ENCODE data around the gene TNNC1. TPM values are rescaled to one million over a fixed set of nuclear protein-coding genes. Genes with fewer than 3 reads are reported as not detected.
A peak's percentile ranks its signal among the peaks of the same experiment; 100 is the strongest.

TNNC1 gene
- total and polyA plus RNA-seq, 9 of the 15 experiments (the other 6 are each of a cell fraction or from before 2014, with no cell fraction given): 0.08 to 0.85 (median 0.42) TPM; not detected in 4

DNA sequence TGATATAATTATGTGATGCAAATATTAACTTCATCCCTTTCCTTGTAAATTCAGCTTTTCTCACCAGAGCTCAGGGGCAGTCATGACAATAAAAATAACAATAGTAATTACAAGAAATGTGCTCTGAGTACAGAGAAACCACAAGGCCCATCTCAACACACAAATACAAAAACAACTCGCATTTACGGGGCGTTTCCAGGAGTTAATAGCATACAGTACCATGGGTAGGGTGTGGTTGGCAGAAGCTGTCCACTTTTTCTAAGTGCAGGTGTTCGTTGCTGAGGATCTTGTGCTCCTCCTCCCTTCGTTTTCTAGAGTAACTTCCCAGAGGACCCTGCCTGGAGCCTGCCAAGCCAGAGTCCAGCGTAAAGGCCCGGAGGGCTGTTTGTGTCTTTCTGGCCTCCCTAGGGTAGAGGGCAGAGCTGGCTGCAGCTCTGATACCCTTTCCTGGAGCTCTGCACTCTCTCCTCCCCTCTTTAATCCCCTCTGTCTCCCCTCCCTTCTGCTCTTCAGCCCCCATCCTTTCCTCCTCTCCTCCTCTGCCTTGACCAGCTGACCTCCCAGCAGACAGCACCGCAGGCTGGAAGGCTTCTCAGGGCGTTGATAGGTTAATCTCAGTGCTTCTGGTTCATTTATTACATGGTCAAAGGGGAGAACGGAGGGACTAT lies 20.4 kb downstream of the TNNC1 start:
- Histone ChIP-seq H3K79me2 (ENCODE audit: control insufficient read depth, insufficient read depth, low read length) (no peaks in the 10 kb centered on the region), H3K27me3 (ENCODE audit: control insufficient read depth in 2 of 2, insufficient read depth in 2 of 2, low read length in 2 of 2) (no peaks in the 10 kb centered on the region; a peak in 1 of 5 replicates), H3K9me3 (replicated peaks; ENCODE audit: control insufficient read depth, insufficient read depth, low read depth, low read length) (no peaks in the 10 kb centered on the region), H3K36me3 (ENCODE audit: control insufficient read depth, insufficient read depth, low read length) (no peaks in the 10 kb centered on the region), H3K9ac (ENCODE audit: insufficient read depth in 1 of 2, low read depth in 2 of 2, low read length in 2 of 2) (no peak overlapping the region; a peak in 1 of 4 replicates), H3K4me3 (no peak overlapping the region), H3K27ac (ENCODE audit: extremely low read depth, low read depth, low read length) (no peak overlapping the region), H4K20me1 (replicated peaks; ENCODE audit: control insufficient read depth, insufficient read depth, low read length) (no peaks in the 10 kb centered on the region; the same call in 1 of the 2 replicates), H3K4me1 (replicated peaks in 1 of 2; ENCODE audit: control insufficient read depth in 2 of 2, insufficient read depth in 2 of 2, low read length in 2 of 2) (peaks cover 0 to 17% of the 10 kb centered on the region in 2 experiments; a peak in 4 of 5 replicates), H3K4me2 (ENCODE audit: insufficient read depth, low read length) (no peak overlapping the region), H3K9me1 (ENCODE audit: control insufficient read depth, insufficient read depth, low read length) (no peaks in the 10 kb centered on the region), H2AFZ (ENCODE audit: low read depth, low read length) (no peak overlapping the region)
- in situ Hi-C loops (cut with MboI): no loop called here
- no peak for TF ChIP-seq MCM5 (IDR thresholded peaks at IDR 0.05; ENCODE audit: low read depth)
- no peak for TF ChIP-seq MEF2A (IDR thresholded peaks at IDR 0.05; ENCODE audit: control insufficient read depth, low read depth, low read length)
- no peak for TF ChIP-seq ZNF668 (CRISPR knock-in tag; IDR thresholded peaks at IDR 0.05)
- TF ChIP-seq IRF2 (CRISPR knock-in tag; IDR thresholded peaks at IDR 0.05): no peak
- TF ChIP-seq NR1H2 (CRISPR knock-in tag; IDR thresholded peaks at IDR 0.05): no peak
- no peak for TF ChIP-seq MCM2 (IDR thresholded peaks at IDR 0.05; ENCODE audit: low read depth)
- TF ChIP-seq, protein P1, sequence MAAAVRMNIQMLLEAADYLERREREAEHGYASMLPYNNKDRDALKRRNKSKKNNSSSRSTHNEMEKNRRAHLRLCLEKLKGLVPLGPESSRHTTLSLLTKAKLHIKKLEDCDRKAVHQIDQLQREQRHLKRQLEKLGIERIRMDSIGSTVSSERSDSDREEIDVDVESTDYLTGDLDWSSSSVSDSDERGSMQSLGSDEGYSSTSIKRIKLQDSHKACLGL (CRISPR knock-in tag; IDR thresholded peaks at IDR 0.05; ENCODE audit: borderline replicate concordance, poor library complexity, severe bottlenecking): no peak
- no peak for TF ChIP-seq ZNF140 (CRISPR knock-in tag; IDR thresholded peaks at IDR 0.05)
- no peak for TF ChIP-seq DACH1 (IDR thresholded peaks at IDR 0.05; ENCODE audit: partially characterized antibody)
- TF ChIP-seq HDAC1 (IDR thresholded peaks at IDR 0.05): no peak
- no peak for TF ChIP-seq RFX7 (CRISPR knock-in tag; IDR thresholded peaks at IDR 0.05)
- TF ChIP-seq, protein P2, sequence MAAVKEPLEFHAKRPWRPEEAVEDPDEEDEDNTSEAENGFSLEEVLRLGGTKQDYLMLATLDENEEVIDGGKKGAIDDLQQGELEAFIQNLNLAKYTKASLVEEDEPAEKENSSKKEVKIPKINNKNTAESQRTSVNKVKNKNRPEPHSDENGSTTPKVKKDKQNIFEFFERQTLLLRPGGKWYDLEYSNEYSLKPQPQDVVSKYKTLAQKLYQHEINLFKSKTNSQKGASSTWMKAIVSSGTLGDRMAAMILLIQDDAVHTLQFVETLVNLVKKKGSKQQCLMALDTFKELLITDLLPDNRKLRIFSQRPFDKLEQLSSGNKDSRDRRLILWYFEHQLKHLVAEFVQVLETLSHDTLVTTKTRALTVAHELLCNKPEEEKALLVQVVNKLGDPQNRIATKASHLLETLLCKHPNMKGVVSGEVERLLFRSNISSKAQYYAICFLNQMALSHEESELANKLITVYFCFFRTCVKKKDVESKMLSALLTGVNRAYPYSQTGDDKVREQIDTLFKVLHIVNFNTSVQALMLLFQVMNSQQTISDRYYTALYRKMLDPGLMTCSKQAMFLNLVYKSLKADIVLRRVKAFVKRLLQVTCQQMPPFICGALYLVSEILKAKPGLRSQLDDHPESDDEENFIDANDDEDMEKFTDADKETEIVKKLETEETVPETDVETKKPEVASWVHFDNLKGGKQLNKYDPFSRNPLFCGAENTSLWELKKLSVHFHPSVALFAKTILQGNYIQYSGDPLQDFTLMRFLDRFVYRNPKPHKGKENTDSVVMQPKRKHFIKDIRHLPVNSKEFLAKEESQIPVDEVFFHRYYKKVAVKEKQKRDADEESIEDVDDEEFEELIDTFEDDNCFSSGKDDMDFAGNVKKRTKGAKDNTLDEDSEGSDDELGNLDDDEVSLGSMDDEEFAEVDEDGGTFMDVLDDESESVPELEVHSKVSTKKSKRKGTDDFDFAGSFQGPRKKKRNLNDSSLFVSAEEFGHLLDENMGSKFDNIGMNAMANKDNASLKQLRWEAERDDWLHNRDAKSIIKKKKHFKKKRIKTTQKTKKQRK (IDR thresholded peaks at IDR 0.05; ENCODE audit: borderline replicate concordance, low read depth, low read length): no peak
- no peak for TF ChIP-seq NBN (IDR thresholded peaks at IDR 0.05; ENCODE audit: low read depth)
- TF ChIP-seq CREBBP (IDR thresholded peaks at IDR 0.05; ENCODE audit: low read depth, low read length): no peak
- TF ChIP-seq TEAD1 (CRISPR knock-in tag; IDR thresholded peaks at IDR 0.05): no peak
- TF ChIP-seq, protein P3, sequence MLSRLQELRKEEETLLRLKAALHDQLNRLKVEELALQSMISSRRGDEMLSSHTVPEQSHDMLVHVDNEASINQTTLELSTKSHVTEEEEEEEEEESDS (CRISPR knock-in tag; IDR thresholded peaks at IDR 0.05): no peak
- WGBS (ENCODE audit: insufficient coverage, low coverage, missing lambda C conversion rate): 33% methylated on average over 9 of the region's 10 CpGs
- CTCF ChIA-PET (ENCODE audit: low intra/inter-chr PET ratio): no interaction called here
- FAIRE-seq: no peak
- intact Hi-C loops (cut with micrococcal nuclease): no loop called here
- ATAC-seq: peak; percentile 21; the same call in 1 of the 3 replicates
- no peak for DNase-seq (ENCODE audit: extremely low read depth in 1 of 4, low spot score in 3 of 4)
- no TSS peak for BruUV-seq (replicated peaks)
- POLR2A ChIA-PET: no interaction called here

Measured in K562 (cell line).